IMR-90 (cell line): ENCODE measurements around the gene NFIX. TPM values are rescaled to one million over a fixed set of nuclear protein-coding genes. Genes with fewer than 3 reads are reported as not detected.

ENCODE experiments used
- ATAC-seq: fragments of 200-7000 bp; cut with Tn5 transposase; 2 replicates; pipeline ENCODE4 v1.9.1; 2020; ENCODE audit warnings: low read depth, mild to moderate bottlenecking, moderate library complexity
- BruUV-seq: library from RNA; stranded (reverse); fragments of 400-500 nt; replicated peaks from 2 replicates; lab custom pipeline; 2021; lab: Mats Ljungman, UMichigan
- CTCF ChIA-PET: fragments of 300-600 bp; formaldehyde crosslinking; extraction: SDS; loops from one replicate; lab custom pipeline; 2021; ENCODE audit warnings: antibody characterized with exemption; lab: Yijun Ruan, JAX
- POLR2A ChIA-PET: fragments of 300-600 bp; sonication (Branson Sonifier 250); formaldehyde crosslinking; loops from one replicate; lab custom pipeline; 2022; ENCODE audit warnings: antibody characterized with exemption; ENCODE audit not compliant: unreplicated experiment; lab: Charles Lee
- DNase-seq: peaks from one replicate; pipeline ENCODE4 v3.0.0; 2013
- H2AFZ ChIP-seq: replicated peaks from 2 replicates; pipeline ENCODE3; 2013; ENCODE audit warnings: low read length, mild to moderate bottlenecking; ENCODE audit not compliant: poor library complexity
- H2AK5ac ChIP-seq: 2 replicates; pipeline ENCODE4 v1.6.1; 2013; ENCODE audit warnings: low read depth, low read length, inconsistent platforms
- H2AK9ac ChIP-seq: replicated peaks from 2 replicates; pipeline ENCODE3; 2013; ENCODE audit warnings: mild to moderate bottlenecking, low read depth, low read length, moderate library complexity; ENCODE audit not compliant: poor library complexity
- H2BK120ac ChIP-seq: 2 replicates; pipeline ENCODE4 v1.6.1; 2013; ENCODE audit warnings: low read depth, low read length, inconsistent platforms
- H2BK15ac ChIP-seq: 3 replicates; pipeline ENCODE4 v1.6.1; 2013; ENCODE audit warnings: low read depth, low read length, inconsistent platforms
- H2BK20ac ChIP-seq: 2 replicates; pipeline ENCODE4 v1.6.1; 2013; ENCODE audit warnings: low read depth, mild to moderate bottlenecking, inconsistent platforms, low read length, moderate library complexity
- H2BK5ac ChIP-seq: 2 replicates; pipeline ENCODE4 v1.6.1; 2013; ENCODE audit warnings: mild to moderate bottlenecking, low read depth, low read length, inconsistent platforms; ENCODE audit not compliant: poor library complexity, severe bottlenecking
- H3K14ac ChIP-seq: replicated peaks from 2 replicates; pipeline ENCODE4 v1.6.1; 2013; ENCODE audit warnings: low read depth, low read length, inconsistent platforms
- H3K18ac ChIP-seq: 2 replicates; pipeline ENCODE4 v1.6.1; 2013; ENCODE audit warnings: low read depth, low read length, control low read depth
- H3K23ac ChIP-seq: 2 replicates; pipeline ENCODE4 v1.6.1; 2013; ENCODE audit warnings: low read depth, low read length, inconsistent platforms
- H3K27ac ChIP-seq: 2 replicates; pipeline ENCODE4 v1.5.1; 2013; ENCODE audit warnings: mild to moderate bottlenecking, control low read depth, low read length; ENCODE audit not compliant: insufficient read depth
- H3K27me3 ChIP-seq: 2 replicates; pipeline ENCODE4 v1.6.1; 2013; ENCODE audit warnings: low read length; ENCODE audit not compliant: control insufficient read depth, insufficient read depth
- H3K36me3 ChIP-seq: 2 replicates; pipeline ENCODE4 v1.6.1; 2013; ENCODE audit warnings: low read length, mixed read lengths; ENCODE audit not compliant: control insufficient read depth, insufficient read depth
- H3K4ac ChIP-seq: 2 replicates; pipeline ENCODE4 v1.6.1; 2013; ENCODE audit warnings: low read depth, low read length, inconsistent platforms
- H3K4me1 ChIP-seq: 2 replicates; pipeline ENCODE4 v1.6.1; 2013; ENCODE audit warnings: low read length, mixed read lengths; ENCODE audit not compliant: control insufficient read depth, insufficient read depth
- H3K4me2 ChIP-seq: 2 replicates; pipeline ENCODE4 v1.6.1; 2013; ENCODE audit warnings: low read depth, mild to moderate bottlenecking, control low read depth, low read length, moderate library complexity
- H3K4me3 ChIP-seq: 2 replicates; pipeline ENCODE4 v1.5.1; 2013; ENCODE audit warnings: low read depth, mild to moderate bottlenecking, control low read depth, low read length, moderate library complexity; ENCODE audit not compliant: insufficient read depth
- H3K56ac ChIP-seq: 2 replicates; pipeline ENCODE4 v1.6.1; 2013; ENCODE audit warnings: low read length, inconsistent platforms; ENCODE audit not compliant: insufficient read depth; ENCODE audit errors: extremely low read depth
- H3K79me1 ChIP-seq, 2 experiments: 2 replicates each; pipeline ENCODE4 v1.6.1; 2013; ENCODE audit warnings: low read length in 2 of 2, inconsistent platforms in 1 of 2, low read depth in 1 of 2
- H3K9ac ChIP-seq: 2 replicates; pipeline ENCODE4 v1.6.1; 2013; ENCODE audit warnings: low read depth, low read length, control low read depth
- H3K9me1 ChIP-seq: 2 replicates; pipeline ENCODE4 v1.6.1; 2013; ENCODE audit warnings: low read length, inconsistent platforms; ENCODE audit not compliant: insufficient read depth
- H3K9me3 ChIP-seq: 2 replicates; pipeline ENCODE4 v1.6.1; 2013; ENCODE audit warnings: low read length; ENCODE audit not compliant: control insufficient read depth, insufficient read depth
- H4K20me1 ChIP-seq: 2 replicates; pipeline ENCODE4 v1.6.1; 2013; ENCODE audit warnings: low read length, inconsistent platforms; ENCODE audit not compliant: insufficient read depth
- H4K5ac ChIP-seq: 2 replicates; pipeline ENCODE4 v1.6.1; 2013; ENCODE audit warnings: mild to moderate bottlenecking, low read depth, low read length, control low read depth
- H4K8ac ChIP-seq, 2 experiments: 2 replicates each; pipeline ENCODE4 v1.6.1; 2013; ENCODE audit warnings: low read depth in 2 of 2, low read length in 2 of 2, control low read depth in 1 of 2, inconsistent platforms in 1 of 2
- H4K91ac ChIP-seq: 2 replicates; pipeline ENCODE4 v1.6.1; 2013; ENCODE audit warnings: low read depth, low read length, inconsistent platforms; ENCODE audit not compliant: insufficient read depth
- BHLHE40 ChIP-seq: fragments of 150-350 bp; IDR thresholded peaks from 2 replicates; pipeline ENCODE4 v1.6.1; 2016; ENCODE audit warnings: mild to moderate bottlenecking, low read depth, low read length
- CEBPB ChIP-seq: IDR thresholded peaks from 2 replicates; pipeline ENCODE4 v1.6.1; 2012; ENCODE audit warnings: low read depth, low read length, improper control_type of control experiment
- CHD1 ChIP-seq: IDR thresholded peaks from 2 replicates; pipeline ENCODE4 v1.6.1; 2012; ENCODE audit warnings: low read depth, low read length, improper control_type of control experiment
- FOS ChIP-seq: fragments of 150-350 bp; IDR thresholded peaks from 2 replicates; pipeline ENCODE4 v1.6.1; 2016; ENCODE audit warnings: low read depth, low read length
- MAZ ChIP-seq: IDR thresholded peaks from 2 replicates; pipeline ENCODE4 v1.6.1; 2012; ENCODE audit warnings: low read depth, mild to moderate bottlenecking, low read length, improper control_type of control experiment, moderate library complexity, borderline replicate concordance
- MXI1 ChIP-seq: IDR thresholded peaks from 2 replicates; pipeline ENCODE4 v1.6.1; 2012; ENCODE audit warnings: low read depth, mild to moderate bottlenecking, low read length, moderate library complexity, borderline replicate concordance
- RAD21 ChIP-seq: IDR thresholded peaks from 2 replicates; pipeline ENCODE4 v1.6.1; 2012; ENCODE audit warnings: low read length, improper control_type of control experiment
- RFX5 ChIP-seq: IDR thresholded peaks from 2 replicates; pipeline ENCODE4 v1.8.0; 2012; ENCODE audit warnings: low read depth, mild to moderate bottlenecking, low read length, moderate library complexity
- USF2 ChIP-seq: fragments of 150-350 bp; IDR thresholded peaks from 2 replicates; pipeline ENCODE4 v1.6.1; 2017; ENCODE audit warnings: mild to moderate bottlenecking, antibody characterized with exemption, low read length, low read depth
- WGBS, 2 experiments: methylation state at CpG; one replicate each; pipeline versions ENCODE4 v1.1.5 to v1.1.7; 2013; ENCODE audit warnings: missing lambda C conversion rate in 2 of 2; ENCODE audit not compliant: insufficient read length in 1 of 2; ENCODE audit errors: extremely low coverage in 2 of 2; 5-methylcytosine and 5-hydroxymethylcytosine counted together
- dilution Hi-C: fragments of 300-500 bp; cut with HindIII; formaldehyde crosslinking; loops from one replicate; pipeline ENCODE4 v1.14.3; 2018; ENCODE audit warnings: low sequenced_read_pairs; ENCODE audit not compliant: unreplicated experiment
- in situ Hi-C: fragments of 300-500 bp; cut with MboI; formaldehyde crosslinking; loops from 3 replicates; pipeline ENCODE4 v1.14.3; 2019; ENCODE audit warnings: low sequenced_read_pairs, inconsistent platforms, mixed read lengths
- intact Hi-C: fragments of 100-400 bp; cut with micrococcal nuclease; formaldehyde crosslinking; loops from 2 replicates; pipeline ENCODE4 v1.10.0; 2022
- polyA plus RNA-seq, 3 experiments: library from polyadenylated mRNA; depleted of rRNA; stranded (reverse); fragments of >200 nt; gene quantifications; 2 replicates each; pipeline ENCODE4 v1.2.3, GENCODE V29; 2012; ENCODE audit warnings: low replicate concordance in 1 of 3
- total RNA-seq: library from RNA; depleted of rRNA; stranded (reverse); fragments of >200 nt; gene quantifications from 2 replicates; pipeline ENCODE4 v1.2.3, GENCODE V29; 2012

Gene NFIX
- total and polyA plus RNA-seq, 2 of the 4 experiments (the other 2 are of a cell fraction): 10.2 to 47.7 TPM

- Histone ChIP-seq H3K4me1 (peaks cover 77% of the 10 kb centered on the region), H3K9me1 (peaks cover 35% of the 10 kb centered on the region), H4K5ac (peak overlapping the region; percentile 96), H2BK5ac (peak overlapping the region; percentile 100), H2AFZ (peak overlapping the region; percentile 80), H3K9me3 (no peaks in the 10 kb centered on the region), H2BK20ac (peak overlapping the region; percentile 92), H3K36me3 (peaks cover 7% of the 10 kb centered on the region; the same call in 1 of the 2 replicates), H3K27ac (peak overlapping the region; percentile 100), H3K14ac (peak overlapping the region; percentile 100), H3K23ac (peak overlapping the region; percentile 99), H3K56ac (peak overlapping the region; percentile 96), H2AK5ac (peak overlapping the region; percentile 100), H2BK15ac (peak overlapping the region; percentile 98; the same call in 2 of the 3 replicates), H4K91ac (peak overlapping the region; percentile 100), H3K4ac (peak overlapping the region; percentile 100), H4K8ac (peak overlapping the region; percentile 99 to 100), H3K79me1 (peaks cover 45 to 89% of the 10 kb centered on the region in 2 experiments), H2BK120ac (peak overlapping the region; percentile 100), H2AK9ac (peak overlapping the region; percentile 100), H3K9ac (peak overlapping the region; percentile 92), H3K4me3 (no peak overlapping the region), H3K18ac (peak overlapping the region; percentile 96), H3K27me3 (no peaks in the 10 kb centered on the region), H3K4me2 (peak overlapping the region; percentile 75), H4K20me1 (peaks cover 5% of the 10 kb centered on the region; the same call in 1 of the 2 replicates)
- in situ Hi-C loops (no loop called here), dilution Hi-C loops (no loop called here), intact Hi-C loops (no loop called here)
- no CpG with 5 or more reads among the region's 17 CpGs for WGBS, 2 experiments
- no TSS peak for BruUV-seq
- DNase-seq (peak; percentile 71), ATAC-seq (peak; percentile 2)
- POLR2A ChIA-PET: interaction anchor here (0.5 kb wide), 1 partner anchor 614 kb away, joined by 3 read pairs; no protein-coding TSS in a partner anchor
- TF ChIP-seq MAZ (peak; percentile 49; the same call in 1 of the 2 replicates), CHD1 (no peak), USF2 (no peak), CEBPB (no peak), RAD21 (no peak), RFX5 (no peak), FOS (no peak), BHLHE40 (peak; percentile 28; the same call in 1 of the 2 replicates), MXI1 (no peak)
- CTCF ChIA-PET: interaction anchor here (2.7 kb wide), 1 partner anchor 91 kb away, joined by 7 read pairs; no protein-coding TSS in a partner anchor
These were observed 60.9 kb downstream of the NFIX start for GRCh38 chr19:13056052-13056660.
